Measurements from ENCODE around the gene MAP7D1. TPM values are rescaled to one million over a fixed set of nuclear protein-coding genes. Genes with fewer than 3 reads are reported as not detected.

MAP7D1 gene
- total RNA-seq, 2 donors from 2014 or later = 119 to 120 TPM

- no peaks in the 10 kb centered on the region for H3K27me3 ChIP-seq (ENCODE audit: control insufficient read depth, insufficient read depth, low read length, poor library complexity, severe bottlenecking)
- H3K9me3 ChIP-seq (ENCODE audit: control insufficient read depth, low read length) = no peaks in the 10 kb centered on the region
- H3K4me3 ChIP-seq (ENCODE audit: low read length) = no peak overlapping the region
- Mint-ChIP-seq H3K4me3 (no peak overlapping the region), H3K9me3 (no peaks in the 10 kb centered on the region), H3K36me3 (ENCODE audit: low read depth) (no peaks in the 10 kb centered on the region), H3K27ac (no peak overlapping the region), H3K4me1 (peaks cover 6% of the 10 kb centered on the region), H3K27me3 (ENCODE audit: insufficient read depth) (no peaks in the 10 kb centered on the region)
- DNase-seq = no peak
- no peaks in the 10 kb centered on the region for H3K4me1 ChIP-seq (ENCODE audit: control insufficient read depth, insufficient read depth, low read length)
- H3K9ac ChIP-seq (ENCODE audit: extremely low read depth, low read length, poor library complexity, severe bottlenecking) = no peak overlapping the region
- H3K36me3 ChIP-seq (ENCODE audit: control insufficient read depth, insufficient read depth, low read length) = no peaks in the 10 kb centered on the region
- no peak overlapping the region for H3K27ac ChIP-seq (ENCODE audit: low read depth, low read length)
- WGBS, 2 experiments (ENCODE audit: insufficient coverage in 1 of 2, insufficient read length in 1 of 2) = 91 to 98% methylated on average over 5 to 6 of the region's 6 CpGs
- TF ChIP-seq CTCF (conservative IDR thresholded peaks at IDR 0.05) = no peak
These were observed 53.2 kb downstream of the MAP7D1 start for GRCh38 chr1:36208978-36209703.

- WGBS, 2 experiments (ENCODE audit: insufficient coverage in 1 of 2, insufficient read length in 1 of 2) = 83 to 94% methylated on average over 1 to 3 of the region's 3 CpGs
- no peaks in the 10 kb centered on the region for H3K36me3 Mint-ChIP-seq (ENCODE audit: low read depth)
- Histone ChIP-seq H3K4me1 (ENCODE audit: control insufficient read depth, insufficient read depth, low read length) (no peaks in the 10 kb centered on the region), H3K27me3 (ENCODE audit: control insufficient read depth, insufficient read depth, low read length, poor library complexity, severe bottlenecking) (no peaks in the 10 kb centered on the region), H3K9ac (ENCODE audit: extremely low read depth, low read length, poor library complexity, severe bottlenecking) (no peak overlapping the region), H3K36me3 (ENCODE audit: control insufficient read depth, insufficient read depth, low read length) (no peaks in the 10 kb centered on the region), H3K9me3 (ENCODE audit: control insufficient read depth, low read length) (no peaks in the 10 kb centered on the region), H3K4me3 (ENCODE audit: low read length) (no peak overlapping the region), H3K27ac (ENCODE audit: low read depth, low read length) (no peak overlapping the region)
- no peak overlapping the region for H3K27ac Mint-ChIP-seq
- no peaks in the 10 kb centered on the region for H3K27me3 Mint-ChIP-seq (ENCODE audit: insufficient read depth)
- H3K9me3 Mint-ChIP-seq = no peaks in the 10 kb centered on the region
- H3K4me3 Mint-ChIP-seq = no peak overlapping the region
- no peak for TF ChIP-seq CTCF (conservative IDR thresholded peaks at IDR 0.05)
- DNase-seq = no peak
- H3K4me1 Mint-ChIP-seq = peaks cover 6% of the 10 kb centered on the region
These were observed 55.3 kb downstream of the MAP7D1 start for GRCh38 chr1:36211307-36211706.

GRCh38 chr1:36211841-36212240 lies 55.9 kb downstream of the MAP7D1 start:
- H3K27ac Mint-ChIP-seq = no peak overlapping the region
- WGBS, 2 experiments (ENCODE audit: insufficient coverage in 1 of 2, insufficient read length in 1 of 2) = 90 to 95% methylated on average over 2 of the region's 2 CpGs
- Histone ChIP-seq H3K9ac (ENCODE audit: extremely low read depth, low read length, poor library complexity, severe bottlenecking) (no peak overlapping the region), H3K9me3 (ENCODE audit: control insufficient read depth, low read length) (no peaks in the 10 kb centered on the region), H3K4me1 (ENCODE audit: control insufficient read depth, insufficient read depth, low read length) (no peaks in the 10 kb centered on the region), H3K4me3 (ENCODE audit: low read length) (no peak overlapping the region), H3K27ac (ENCODE audit: low read depth, low read length) (no peak overlapping the region), H3K27me3 (ENCODE audit: control insufficient read depth, insufficient read depth, low read length, poor library complexity, severe bottlenecking) (no peaks in the 10 kb centered on the region), H3K36me3 (ENCODE audit: control insufficient read depth, insufficient read depth, low read length) (no peaks in the 10 kb centered on the region)
- TF ChIP-seq CTCF (conservative IDR thresholded peaks at IDR 0.05) = no peak
- no peaks in the 10 kb centered on the region for H3K36me3 Mint-ChIP-seq (ENCODE audit: low read depth)
- H3K9me3 Mint-ChIP-seq = no peaks in the 10 kb centered on the region
- no peak overlapping the region for H3K4me3 Mint-ChIP-seq
- DNase-seq = no peak
- H3K27me3 Mint-ChIP-seq (ENCODE audit: insufficient read depth) = no peaks in the 10 kb centered on the region
- H3K4me1 Mint-ChIP-seq = peaks cover 6% of the 10 kb centered on the region

Measured in endodermal cell (in vitro differentiated cells).